Measurements from ENCODE around the gene LPP.

LPP gene

DNA sequence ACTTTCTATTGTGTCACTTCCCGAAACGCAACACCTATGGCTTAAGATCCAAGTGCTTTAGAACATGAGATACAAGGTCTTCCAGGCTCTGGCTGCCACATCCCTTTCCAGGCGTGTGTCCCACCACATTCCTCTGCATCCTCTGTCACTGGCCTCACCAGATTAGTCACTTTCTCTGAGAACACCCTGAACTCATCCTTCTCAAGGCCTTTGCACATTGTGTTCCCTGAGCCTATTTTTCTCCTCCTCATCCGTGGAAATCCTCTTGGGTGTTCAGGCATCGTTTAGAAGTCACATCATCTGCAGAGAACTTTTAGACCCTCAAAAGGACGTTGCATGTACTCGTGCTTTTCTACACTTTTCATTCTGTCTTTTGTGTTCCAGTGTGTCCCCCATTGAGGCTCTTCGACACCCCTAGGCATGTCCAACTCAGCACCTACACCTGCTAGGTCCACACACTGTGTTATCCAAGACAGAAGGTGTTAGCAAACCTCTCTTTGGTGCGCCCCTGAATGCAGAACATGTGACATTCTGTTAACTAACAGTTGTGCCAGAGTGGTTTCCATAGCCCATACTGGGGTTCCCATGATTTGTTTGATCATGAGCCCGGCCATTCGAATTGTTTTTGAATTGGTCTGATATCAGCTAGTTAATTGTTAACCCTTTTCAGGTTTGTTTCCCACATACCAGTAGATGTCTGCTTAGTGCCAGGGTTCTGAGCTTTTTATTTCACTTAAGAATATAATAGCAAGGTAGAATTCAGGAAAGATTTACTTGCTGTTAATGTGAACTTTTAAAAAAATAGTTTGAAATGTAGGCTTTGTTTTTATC is 67.2 kb downstream of the LPP start:
- DNase-seq (ENCODE audit: low spot score), result no peak
- ChIA-PET POLR2A (ENCODE audit: low non-redundant PET) (no interaction called here), CTCF (interaction anchor here (1.1 kb wide), 1 partner anchor 10 kb away, joined by 3 read pairs; no protein-coding TSS in a partner anchor)
- H3K27ac ChIP-seq, result no peak overlapping the region
- TF ChIP-seq, protein P1, sequence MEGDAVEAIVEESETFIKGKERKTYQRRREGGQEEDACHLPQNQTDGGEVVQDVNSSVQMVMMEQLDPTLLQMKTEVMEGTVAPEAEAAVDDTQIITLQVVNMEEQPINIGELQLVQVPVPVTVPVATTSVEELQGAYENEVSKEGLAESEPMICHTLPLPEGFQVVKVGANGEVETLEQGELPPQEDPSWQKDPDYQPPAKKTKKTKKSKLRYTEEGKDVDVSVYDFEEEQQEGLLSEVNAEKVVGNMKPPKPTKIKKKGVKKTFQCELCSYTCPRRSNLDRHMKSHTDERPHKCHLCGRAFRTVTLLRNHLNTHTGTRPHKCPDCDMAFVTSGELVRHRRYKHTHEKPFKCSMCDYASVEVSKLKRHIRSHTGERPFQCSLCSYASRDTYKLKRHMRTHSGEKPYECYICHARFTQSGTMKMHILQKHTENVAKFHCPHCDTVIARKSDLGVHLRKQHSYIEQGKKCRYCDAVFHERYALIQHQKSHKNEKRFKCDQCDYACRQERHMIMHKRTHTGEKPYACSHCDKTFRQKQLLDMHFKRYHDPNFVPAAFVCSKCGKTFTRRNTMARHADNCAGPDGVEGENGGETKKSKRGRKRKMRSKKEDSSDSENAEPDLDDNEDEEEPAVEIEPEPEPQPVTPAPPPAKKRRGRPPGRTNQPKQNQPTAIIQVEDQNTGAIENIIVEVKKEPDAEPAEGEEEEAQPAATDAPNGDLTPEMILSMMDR (conservative IDR thresholded peaks at IDR 0.05; ENCODE audit: low read depth), result no peak

DNA sequence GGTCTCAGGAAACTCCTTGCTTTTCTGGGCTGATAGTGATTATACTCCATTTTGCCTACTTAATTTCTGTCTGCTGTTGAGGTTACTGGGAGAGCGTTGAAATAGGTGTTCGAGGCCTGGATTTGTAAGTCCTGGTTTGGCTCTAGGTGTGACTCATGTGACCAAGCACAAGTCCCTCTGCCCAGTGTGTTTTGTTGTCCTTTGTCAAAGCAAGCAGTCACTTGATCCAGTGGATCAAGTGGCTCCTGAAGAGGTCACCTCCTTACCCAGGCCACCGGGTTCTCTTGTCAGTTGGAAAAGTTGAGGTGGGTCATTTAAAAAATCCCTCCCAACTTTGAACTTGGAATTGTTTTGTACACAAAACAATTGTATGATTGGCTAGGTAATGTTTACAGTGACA is 70.0 kb downstream of the LPP start:
- CTCF ChIA-PET, result interaction anchor here (0.5 to 1.3 kb wide), 2 partner anchors 50 to 483 kb away, joined by 3 to 4 read pairs; no protein-coding TSS in a partner anchor
- POLR2A ChIA-PET (ENCODE audit: low non-redundant PET), result no interaction called here

DNA sequence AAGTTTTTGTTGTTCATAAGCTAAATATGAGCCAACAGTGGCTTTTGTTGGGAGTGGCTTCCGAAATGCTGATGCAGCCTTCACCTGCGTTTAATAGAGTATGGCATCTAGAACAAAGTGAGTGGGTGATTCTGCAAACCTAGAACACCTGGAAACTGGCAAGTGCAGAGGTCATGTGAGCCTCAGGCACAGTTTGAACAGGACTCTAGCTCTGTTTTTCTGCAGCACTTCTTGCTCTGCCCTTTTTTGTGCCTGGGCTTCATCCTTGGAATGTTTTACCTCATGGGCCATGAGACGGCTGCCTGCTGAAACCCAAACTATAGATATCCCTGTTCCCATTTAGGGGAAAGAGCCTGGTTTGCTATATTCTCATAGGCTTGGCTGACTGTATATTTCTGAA is 73.5 kb downstream of the LPP start:
- DNase-seq (ENCODE audit: low spot score), result no peak
- H3K27ac ChIP-seq, result no peak overlapping the region
- CTCF ChIA-PET, result no interaction called here
- TF ChIP-seq, protein P1 (conservative IDR thresholded peaks at IDR 0.05; ENCODE audit: low read depth), result no peak
- POLR2A ChIA-PET (ENCODE audit: low non-redundant PET), result no interaction called here

More for the DNA sequence above, 70.0 kb downstream of the LPP start:
- DNase-seq (ENCODE audit: low spot score), result no peak
- TF ChIP-seq, protein P1 (conservative IDR thresholded peaks at IDR 0.05; ENCODE audit: low read depth), result no peak
- no peak overlapping the region for H3K27ac ChIP-seq

DNA sequence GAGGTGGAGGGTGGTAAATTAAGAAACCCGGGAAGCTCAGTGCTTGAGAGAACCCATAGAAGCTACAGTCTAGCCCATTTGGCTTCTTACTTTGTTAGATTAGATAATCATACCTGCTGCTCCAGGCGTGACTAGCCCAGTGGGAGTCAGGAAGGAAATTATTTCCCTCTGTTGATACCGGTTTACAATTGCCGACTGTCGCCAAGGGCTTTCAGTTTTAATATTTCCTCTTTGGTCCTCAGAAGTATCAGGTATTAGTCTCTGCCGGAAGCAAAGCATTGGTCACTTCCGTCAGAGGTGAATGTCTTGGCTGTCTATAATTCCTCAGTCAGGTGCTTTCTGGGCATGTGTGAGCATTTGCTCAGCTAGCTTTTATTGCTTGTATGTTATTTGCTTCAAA is 75.2 kb downstream of the LPP start:
- CTCF ChIA-PET, result no interaction called here
- H3K27ac ChIP-seq, result no peak overlapping the region
- POLR2A ChIA-PET (ENCODE audit: low non-redundant PET), result no interaction called here

DNA sequence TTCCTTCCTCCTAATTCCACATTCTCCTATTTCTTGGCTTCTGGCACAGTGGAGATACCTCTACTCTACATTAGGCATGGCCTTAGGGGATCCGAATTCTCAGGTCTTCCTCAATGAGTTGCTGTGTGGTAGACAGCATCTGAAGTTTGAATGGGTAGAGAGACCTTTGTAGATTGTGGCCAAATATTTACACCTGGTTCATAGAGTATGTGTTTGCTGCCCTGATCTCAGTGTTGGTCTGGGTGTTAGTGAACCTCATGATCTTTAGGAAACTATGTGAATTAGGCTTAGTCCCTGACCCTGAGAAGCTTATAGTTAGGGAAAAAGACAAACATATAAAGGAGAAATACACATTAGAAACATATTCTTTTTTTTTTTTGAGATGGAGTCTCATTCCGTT is 75.8 kb downstream of the LPP start:
- CTCF ChIA-PET, result no interaction called here
- POLR2A ChIA-PET (ENCODE audit: low non-redundant PET), result no interaction called here
- DNase-seq (ENCODE audit: low spot score), result no peak
- no peak overlapping the region for H3K27ac ChIP-seq
- TF ChIP-seq, protein P1 (conservative IDR thresholded peaks at IDR 0.05; ENCODE audit: low read depth), result no peak

More for the DNA sequence above, 75.2 kb downstream of the LPP start:
- DNase-seq (ENCODE audit: low spot score), result no peak
- TF ChIP-seq, protein P1 (conservative IDR thresholded peaks at IDR 0.05; ENCODE audit: low read depth), result no peak

DNA sequence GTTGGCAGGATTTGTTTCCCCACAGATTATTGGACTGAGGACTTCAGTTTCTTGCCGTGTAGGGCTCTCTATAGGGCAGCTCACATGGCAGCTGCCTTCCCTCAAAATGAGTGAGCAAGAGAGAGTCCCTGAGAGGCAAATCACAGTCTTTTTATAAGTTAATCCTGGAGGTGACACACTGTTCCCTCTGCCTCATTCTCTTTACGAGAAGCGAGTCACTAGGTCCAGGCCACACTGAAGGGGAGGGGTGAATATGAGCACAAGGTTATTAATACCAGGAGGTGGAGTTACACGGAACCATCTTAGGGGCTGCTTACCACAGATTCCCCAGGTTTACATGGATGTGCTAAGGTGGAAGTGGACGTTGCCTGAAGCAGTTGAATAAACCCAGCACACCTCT is 77.0 kb downstream of the LPP start:
- TF ChIP-seq, protein P1 (conservative IDR thresholded peaks at IDR 0.05; ENCODE audit: low read depth), result no peak
- DNase-seq (ENCODE audit: low spot score), result no peak
- ChIA-PET POLR2A (ENCODE audit: low non-redundant PET) (no interaction called here), CTCF (interaction anchor here (0.7 to 0.8 kb wide), 2 partner anchors 10 to 11 kb away, joined by 3 read pairs; no protein-coding TSS in a partner anchor)
- no peak overlapping the region for H3K27ac ChIP-seq
